PC-9 (cell line): ENCODE data around the gene ADD3. TPM values are rescaled to one million over a fixed set of nuclear protein-coding genes. Genes with fewer than 3 reads are reported as not detected.

Experiments
- BruUV-seq: library from RNA; stranded (reverse); fragments of 400-500 nt; replicated peaks from 2 replicates; lab custom pipeline; 2021; lab: Mats Ljungman, UMichigan
- CTCF ChIA-PET: fragments of 300-600 bp; sonication (Branson Sonifier 250); formaldehyde crosslinking; loops from one replicate; lab custom pipeline; 2022; ENCODE audit warnings: antibody characterized with exemption; lab: Charles Lee
- POLR2A ChIA-PET: fragments of 300-600 bp; sonication (Branson Sonifier 250); formaldehyde crosslinking; loops from one replicate; lab custom pipeline; 2022; ENCODE audit warnings: antibody characterized with exemption; ENCODE audit not compliant: unreplicated experiment; lab: Charles Lee
- DNase-seq, 2 experiments: peaks; one replicate each; pipeline versions ENCODE4 v3.0.0 to v3.0.0-alpha.2; 2015 to 2022; ENCODE audit warnings: mixed read lengths in 1 of 2
- H2AFZ ChIP-seq: fragments of 200-600 bp; sonication (generic); 2 replicates; pipeline ENCODE4 v1.8.1; 2017; ENCODE audit warnings: antibody characterized with exemption
- H3F3A ChIP-seq: fragments of 200-600 bp; sonication (generic); 2 replicates; pipeline ENCODE4 v1.8.1; 2017; ENCODE audit warnings: antibody characterized with exemption, mild to moderate bottlenecking, low read depth; ENCODE audit not compliant: insufficient read depth
- H3K27ac ChIP-seq: fragments of 200-600 bp; sonication (generic); 2 replicates; pipeline ENCODE4 v1.6.1; 2016; ENCODE audit warnings: mixed run types
- H3K27me3 ChIP-seq: fragments of 200-600 bp; sonication (generic); 2 replicates; pipeline ENCODE4 v1.6.1; 2016; ENCODE audit warnings: low read depth, mixed run types; ENCODE audit not compliant: insufficient read depth
- H3K36me3 ChIP-seq: fragments of 200-600 bp; sonication (generic); 2 replicates; pipeline ENCODE4 v1.6.1; 2016; ENCODE audit warnings: low read depth, mixed run types
- H3K4me1 ChIP-seq: fragments of 200-600 bp; sonication (generic); replicated peaks from 2 replicates; pipeline ENCODE4 v1.6.1; 2016; ENCODE audit warnings: mixed run types; ENCODE audit not compliant: insufficient read depth
- H3K4me2 ChIP-seq: fragments of 200-600 bp; sonication (generic); 2 replicates; pipeline ENCODE4 v1.6.1; 2017; ENCODE audit warnings: mixed run types
- H3K4me3 ChIP-seq: fragments of 200-600 bp; sonication (generic); 2 replicates; pipeline ENCODE4 v1.6.1; 2016; ENCODE audit warnings: mixed run types
- H3K79me2 ChIP-seq: fragments of 200-600 bp; sonication (generic); 2 replicates; pipeline ENCODE4 v1.6.1; 2017; ENCODE audit warnings: low read depth, mixed run types
- H3K9me2 ChIP-seq: fragments of 200-600 bp; sonication (generic); 2 replicates; pipeline ENCODE4 v1.8.1; 2017; ENCODE audit warnings: mild to moderate bottlenecking; ENCODE audit not compliant: insufficient read depth
- H3K9me3 ChIP-seq: fragments of 200-600 bp; sonication (generic); 2 replicates; pipeline ENCODE4 v1.8.1; 2016; ENCODE audit warnings: low read depth; ENCODE audit not compliant: insufficient read depth
- H4K20me1 ChIP-seq: fragments of 200-600 bp; sonication (generic); 2 replicates; pipeline ENCODE4 v1.8.1; 2017; ENCODE audit not compliant: insufficient read depth
- CTCF ChIP-seq: fragments of 200-600 bp; sonication (generic); conservative IDR thresholded peaks from 2 replicates; pipeline ENCODE4 v1.6.1; 2017; ENCODE audit warnings: mixed run types, antibody characterized with exemption, mild to moderate bottlenecking, moderate library complexity
- EZH2 ChIP-seq: fragments of 200-600 bp; sonication (generic); IDR thresholded peaks from 2 replicates; pipeline ENCODE4 v1.8.0; 2017; ENCODE audit warnings: antibody characterized with exemption, low read depth
- intact Hi-C: fragments of 100-400 bp; cut with micrococcal nuclease; formaldehyde crosslinking; loops from one replicate; pipeline ENCODE4 v1.10.0; 2022; ENCODE audit not compliant: unreplicated experiment
- total RNA-seq: library from RNA; stranded (reverse); gene quantifications from 2 replicates; pipeline ENCODE4 v1.2.3, GENCODE V29; 2021

ADD3 gene
- total RNA-seq, 1 experiment from 2014 or later, result 77.7 TPM

- H4K20me1 ChIP-seq, result no peaks in the 10 kb centered on the region
- ChIA-PET POLR2A (interaction anchor here (0.7 kb wide), 1 partner anchor 245 kb away, joined by 6 read pairs; no protein-coding TSS in a partner anchor), CTCF (no interaction called here)
- no peak overlapping the region for H2AFZ ChIP-seq
- no peak overlapping the region for H3K4me2 ChIP-seq
- no peaks in the 10 kb centered on the region for H3K36me3 ChIP-seq
- H3K9me3 ChIP-seq, result no peaks in the 10 kb centered on the region
- intact Hi-C loops, result no loop called here
- BruUV-seq, result no TSS peak
- no peaks in the 10 kb centered on the region for H3K27me3 ChIP-seq
- H3K4me1 ChIP-seq, result no peaks in the 10 kb centered on the region
- no peaks in the 10 kb centered on the region for H3K9me2 ChIP-seq
- H3K4me3 ChIP-seq, result no peak overlapping the region
- no peaks in the 10 kb centered on the region for H3F3A ChIP-seq
- TF ChIP-seq CTCF (no peak), EZH2 (no peak)
- H3K27ac ChIP-seq, result no peak overlapping the region
- no peak for DNase-seq
- no peaks in the 10 kb centered on the region for H3K79me2 ChIP-seq
Observed at GRCh38 chr10:110105873-110106272, 98.1 kb downstream of the ADD3 start.

GRCh38 chr10:110107430-110107829 is 99.6 kb downstream of the ADD3 start:
- Histone ChIP-seq H3K9me3 (no peaks in the 10 kb centered on the region), H3K4me2 (no peak overlapping the region), H3K4me3 (no peak overlapping the region), H3K9me2 (no peaks in the 10 kb centered on the region), H4K20me1 (no peaks in the 10 kb centered on the region), H2AFZ (no peak overlapping the region), H3K4me1 (no peaks in the 10 kb centered on the region), H3K36me3 (no peaks in the 10 kb centered on the region), H3K27me3 (no peaks in the 10 kb centered on the region), H3K27ac (no peak overlapping the region), H3K79me2 (no peaks in the 10 kb centered on the region), H3F3A (no peaks in the 10 kb centered on the region)
- CTCF ChIA-PET, result no interaction called here
- TF ChIP-seq EZH2 (no peak), CTCF (no peak)
- no peak for DNase-seq
- intact Hi-C loops, result no loop called here
- POLR2A ChIA-PET, result no interaction called here
- BruUV-seq, result no TSS peak

GRCh38 chr10:110107887-110108286 is 100.1 kb downstream of the ADD3 start:
- CTCF ChIA-PET, result no interaction called here
- TF ChIP-seq CTCF (no peak), EZH2 (no peak)

More at GRCh38 chr10:110107887-110108286, 100.1 kb downstream of the ADD3 start:
- Histone ChIP-seq H3K79me2 (no peaks in the 10 kb centered on the region), H4K20me1 (no peaks in the 10 kb centered on the region), H3K4me1 (no peaks in the 10 kb centered on the region), H2AFZ (no peak overlapping the region), H3K9me3 (no peaks in the 10 kb centered on the region), H3K36me3 (no peaks in the 10 kb centered on the region), H3K27ac (no peak overlapping the region), H3F3A (no peaks in the 10 kb centered on the region), H3K4me2 (no peak overlapping the region), H3K4me3 (no peak overlapping the region), H3K9me2 (no peaks in the 10 kb centered on the region), H3K27me3 (no peaks in the 10 kb centered on the region)
- BruUV-seq, result no TSS peak
- no peak for DNase-seq
- POLR2A ChIA-PET, result no interaction called here
- intact Hi-C loops, result no loop called here
